H9 (cell line): ENCODE results near the gene RRP36. TPM values are rescaled to one million over a fixed set of nuclear protein-coding genes. Genes with fewer than 3 reads are reported as not detected.

ENCODE experiments used
- DNase-seq: peaks from one replicate; pipeline ENCODE4 v3.0.0-alpha.2; 2017
- H2AFZ ChIP-seq: one replicate; pipeline ENCODE4 v1.6.1; 2013; ENCODE audit warnings: mild to moderate bottlenecking, low read length, control low read depth, moderate library complexity
- H2AK5ac ChIP-seq: 2 replicates; pipeline ENCODE4 v1.6.1; 2013; ENCODE audit warnings: low read length, control low read depth, mixed read lengths; ENCODE audit not compliant: insufficient read length
- H2BK120ac ChIP-seq: one replicate; pipeline ENCODE4 v1.6.1; 2013; ENCODE audit warnings: low read depth, mild to moderate bottlenecking, low read length, control low read depth, inconsistent platforms; ENCODE audit not compliant: poor library complexity, severe bottlenecking
- H2BK12ac ChIP-seq: 2 replicates; pipeline ENCODE4 v1.6.1; 2013; ENCODE audit warnings: low read length, control low read depth, mixed read lengths, low read depth; ENCODE audit not compliant: insufficient read length
- H2BK15ac ChIP-seq: 2 replicates; pipeline ENCODE4 v1.6.1; 2013; ENCODE audit warnings: low read depth, low read length, control low read depth
- H2BK20ac ChIP-seq: one replicate; pipeline ENCODE4 v1.6.1; 2013; ENCODE audit warnings: low read depth, mild to moderate bottlenecking, low read length, control low read depth, inconsistent platforms; ENCODE audit not compliant: poor library complexity, severe bottlenecking
- H2BK5ac ChIP-seq: 2 replicates; pipeline ENCODE4 v1.6.1; 2013; ENCODE audit warnings: low read length, control low read depth, mixed read lengths; ENCODE audit not compliant: insufficient read length
- H3K14ac ChIP-seq: 2 replicates; pipeline ENCODE4 v1.6.1; 2013; ENCODE audit warnings: low read length, control low read depth; ENCODE audit not compliant: insufficient read depth
- H3K18ac ChIP-seq: 2 replicates; pipeline ENCODE4 v1.6.1; 2013; ENCODE audit warnings: low read depth, mild to moderate bottlenecking, mixed read lengths, low read length, control low read depth; ENCODE audit not compliant: insufficient read length
- H3K23ac ChIP-seq: 2 replicates; pipeline ENCODE4 v1.6.1; 2013; ENCODE audit warnings: low read length, control low read depth, mixed read lengths, low read depth; ENCODE audit not compliant: insufficient read length
- H3K23me2 ChIP-seq: 2 replicates; pipeline ENCODE4 v1.6.1; 2013; ENCODE audit warnings: low read depth, mild to moderate bottlenecking, mixed read lengths, low read length, control low read depth; ENCODE audit not compliant: insufficient read length, poor library complexity, severe bottlenecking
- H3K27ac ChIP-seq: 2 replicates; pipeline ENCODE4 v1.5.1; 2013; ENCODE audit warnings: low read length, control low read depth, mixed read lengths, low read depth; ENCODE audit not compliant: insufficient read length
- H3K27me3 ChIP-seq: 2 replicates; pipeline ENCODE4 v1.6.1; 2013; ENCODE audit warnings: low read length, control low read depth, inconsistent platforms; ENCODE audit not compliant: insufficient read depth
- H3K4ac ChIP-seq: 2 replicates; pipeline ENCODE4 v1.6.1; 2013; ENCODE audit warnings: low read depth, mild to moderate bottlenecking, control low read depth, inconsistent platforms, low read length, moderate library complexity
- H3K4me1 ChIP-seq: 2 replicates; pipeline ENCODE4 v1.6.1; 2013; ENCODE audit warnings: low read length, control low read depth, inconsistent platforms; ENCODE audit not compliant: insufficient read depth
- H3K4me2 ChIP-seq: 2 replicates; pipeline ENCODE4 v1.6.1; 2013; ENCODE audit warnings: low read length, control low read depth, mixed read lengths; ENCODE audit not compliant: insufficient read length, insufficient read depth
- H3K56ac ChIP-seq: 2 replicates; pipeline ENCODE4 v1.6.1; 2013; ENCODE audit warnings: low read depth, mild to moderate bottlenecking, mixed read lengths, low read length, control low read depth; ENCODE audit not compliant: insufficient read length
- H3K79me1 ChIP-seq: 2 replicates; pipeline ENCODE4 v1.6.1; 2013; ENCODE audit warnings: low read depth, mild to moderate bottlenecking, moderate library complexity, low read length, control low read depth, inconsistent platforms; ENCODE audit not compliant: insufficient read depth, poor library complexity, severe bottlenecking
- H3K79me2 ChIP-seq: 2 replicates; pipeline ENCODE4 v1.6.1; 2013; ENCODE audit warnings: low read length, control low read depth, inconsistent platforms; ENCODE audit not compliant: insufficient read depth
- H3K9ac ChIP-seq: 2 replicates; pipeline ENCODE4 v1.6.1; 2013; ENCODE audit warnings: low read length, control low read depth, mixed read lengths; ENCODE audit not compliant: insufficient read length; ENCODE audit errors: extremely low read depth
- H3K9me3 ChIP-seq: one replicate; pipeline ENCODE4 v1.6.1; 2013; ENCODE audit warnings: low read depth, low read length, inconsistent platforms; ENCODE audit not compliant: control insufficient read depth
- H3T11ph ChIP-seq: one replicate; pipeline ENCODE4 v1.6.1; 2013; ENCODE audit warnings: mild to moderate bottlenecking, low read length, control low read depth, inconsistent platforms
- H4K20me1 ChIP-seq: one replicate; pipeline ENCODE4 v1.6.1; 2013; ENCODE audit not compliant: control insufficient read depth, insufficient read length, insufficient read depth
- H4K5ac ChIP-seq: 2 replicates; pipeline ENCODE4 v1.6.1; 2013; ENCODE audit warnings: low read depth, mild to moderate bottlenecking, mixed read lengths, low read length, control low read depth; ENCODE audit not compliant: insufficient read length
- H4K8ac ChIP-seq: replicated peaks from 2 replicates; pipeline ENCODE4 v1.6.1; 2013; ENCODE audit warnings: low read length, control low read depth, mixed read lengths, low read depth; ENCODE audit not compliant: insufficient read length
- H4K91ac ChIP-seq: 2 replicates; pipeline ENCODE4 v1.6.1; 2013; ENCODE audit warnings: low read depth, mild to moderate bottlenecking, moderate library complexity, mixed read lengths, low read length, control low read depth; ENCODE audit not compliant: insufficient read length
- H3K27ac Mint-ChIP-seq, 3 experiments: 2 replicates in 2 of 3; 3 replicates in 1 of 3; pipeline ENCODE4 v1.8.0; 2020 to 2021; ENCODE audit warnings: mixed read lengths in 3 of 3, mild to moderate bottlenecking in 1 of 3, moderate library complexity in 1 of 3
- H3K27me3 Mint-ChIP-seq: 2 replicates; pipeline ENCODE4 v1.8.0; 2021; ENCODE audit warnings: low read depth, mild to moderate bottlenecking, moderate library complexity, mixed read lengths
- H3K36me3 Mint-ChIP-seq, 3 experiments: 2 replicates in 2 of 3; 3 replicates in 1 of 3; pipeline ENCODE4 v1.8.0; 2020 to 2021; ENCODE audit warnings: low read depth in 3 of 3, mixed read lengths in 3 of 3; ENCODE audit not compliant: insufficient read depth in 1 of 3
- H3K4me1 Mint-ChIP-seq, 2 experiments: 2 replicates each; pipeline ENCODE4 v1.8.0; 2020; ENCODE audit warnings: mixed read lengths in 2 of 2
- H3K4me3 Mint-ChIP-seq, 2 experiments: 2 replicates in 1 of 2; 3 replicates in 1 of 2; pipeline ENCODE4 v1.8.0; 2020 to 2021; ENCODE audit warnings: mild to moderate bottlenecking in 2 of 2, mixed read lengths in 2 of 2, moderate library complexity in 1 of 2
- H3K9me3 Mint-ChIP-seq, 2 experiments: 2 replicates in 1 of 2; 3 replicates in 1 of 2; pipeline ENCODE4 v1.8.0; 2020; ENCODE audit warnings: mild to moderate bottlenecking in 2 of 2, mixed read lengths in 2 of 2, moderate library complexity in 1 of 2
- WGBS: extraction: QIAGEN DNeasy Blood & Tissue Kit; methylation state at CpG from one replicate; pipeline ENCODE4 v1.1.7; 2013; ENCODE audit warnings: missing lambda C conversion rate, low lambda C conversion rate, mixed read lengths; ENCODE audit not compliant: insufficient read length; ENCODE audit errors: extremely low coverage; 5-methylcytosine and 5-hydroxymethylcytosine counted together
- total RNA-seq: library from RNA; stranded (reverse); gene quantifications from 2 replicates; pipeline ENCODE4 v1.2.1, GENCODE V29; 2021
- TF ChIP-seq, protein P1 (sequence below): fragments of 200-600 bp; sonication (generic); conservative IDR thresholded peaks from 3 replicates; pipeline ENCODE4 v1.8.0; 2021; ENCODE audit warnings: antibody characterized with exemption, mild to moderate bottlenecking

RRP36 gene
- total RNA-seq, 1 experiment from 2014 or later, result 117 TPM

DNA sequence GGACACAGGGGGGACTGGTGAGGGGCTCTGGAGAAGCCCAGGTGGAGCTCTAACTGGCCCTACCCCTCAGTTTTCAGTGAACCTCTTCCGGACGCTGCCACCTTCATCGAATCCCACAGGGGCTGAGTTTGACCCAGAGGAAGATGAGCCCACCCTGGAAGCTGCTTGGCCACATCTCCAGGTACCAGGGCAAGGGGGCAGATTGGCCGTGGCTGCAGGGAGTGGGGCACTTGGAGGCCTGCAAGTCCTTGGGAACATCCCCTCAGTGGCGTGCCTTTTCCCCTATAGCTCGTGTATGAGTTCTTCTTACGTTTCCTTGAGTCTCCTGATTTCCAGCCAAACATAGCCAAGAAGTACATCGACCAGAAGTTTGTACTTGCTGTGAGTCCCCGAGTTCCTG lies 14.3 kb upstream of the RRP36 start:
- H3K9me3 ChIP-seq, result no peaks in the 10 kb centered on the region
- H3T11ph ChIP-seq, result no peak overlapping the region
- TF ChIP-seq, protein P1, sequence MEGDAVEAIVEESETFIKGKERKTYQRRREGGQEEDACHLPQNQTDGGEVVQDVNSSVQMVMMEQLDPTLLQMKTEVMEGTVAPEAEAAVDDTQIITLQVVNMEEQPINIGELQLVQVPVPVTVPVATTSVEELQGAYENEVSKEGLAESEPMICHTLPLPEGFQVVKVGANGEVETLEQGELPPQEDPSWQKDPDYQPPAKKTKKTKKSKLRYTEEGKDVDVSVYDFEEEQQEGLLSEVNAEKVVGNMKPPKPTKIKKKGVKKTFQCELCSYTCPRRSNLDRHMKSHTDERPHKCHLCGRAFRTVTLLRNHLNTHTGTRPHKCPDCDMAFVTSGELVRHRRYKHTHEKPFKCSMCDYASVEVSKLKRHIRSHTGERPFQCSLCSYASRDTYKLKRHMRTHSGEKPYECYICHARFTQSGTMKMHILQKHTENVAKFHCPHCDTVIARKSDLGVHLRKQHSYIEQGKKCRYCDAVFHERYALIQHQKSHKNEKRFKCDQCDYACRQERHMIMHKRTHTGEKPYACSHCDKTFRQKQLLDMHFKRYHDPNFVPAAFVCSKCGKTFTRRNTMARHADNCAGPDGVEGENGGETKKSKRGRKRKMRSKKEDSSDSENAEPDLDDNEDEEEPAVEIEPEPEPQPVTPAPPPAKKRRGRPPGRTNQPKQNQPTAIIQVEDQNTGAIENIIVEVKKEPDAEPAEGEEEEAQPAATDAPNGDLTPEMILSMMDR, result no peak
- no peaks in the 10 kb centered on the region for H3K23me2 ChIP-seq
- peaks cover 2% of the 10 kb centered on the region; the same call in 1 of the 2 replicates for H3K79me2 ChIP-seq
- no peak overlapping the region for H3K56ac ChIP-seq
- no peaks in the 10 kb centered on the region for H3K27me3 Mint-ChIP-seq
- H2BK120ac ChIP-seq, result no peak overlapping the region
- H2AK5ac ChIP-seq, result no peak overlapping the region
- H3K36me3 Mint-ChIP-seq, result peaks cover 25 to 72% (median 65%) of the 10 kb centered on the region in 3 experiments; a peak in 6 of 7 replicates
- no peak overlapping the region for H3K4me3 Mint-ChIP-seq
- no peak overlapping the region for H3K14ac ChIP-seq
- no peak overlapping the region for H4K5ac ChIP-seq
- no peak overlapping the region for H3K4me2 ChIP-seq
- H3K18ac ChIP-seq, result no peak overlapping the region
- peaks cover 7 to 10% of the 10 kb centered on the region in 2 experiments for H3K4me1 Mint-ChIP-seq
- H2BK12ac ChIP-seq, result no peak overlapping the region
- H3K9ac ChIP-seq, result no peak overlapping the region
- H2BK15ac ChIP-seq, result no peak overlapping the region
- no peaks in the 10 kb centered on the region for H3K79me1 ChIP-seq
- H3K4ac ChIP-seq, result no peak overlapping the region
- H3K27me3 ChIP-seq, result no peaks in the 10 kb centered on the region
- no peaks in the 10 kb centered on the region for H3K4me1 ChIP-seq
- no peak overlapping the region for H3K27ac Mint-ChIP-seq
- DNase-seq, result no peak
- H3K23ac ChIP-seq, result no peak overlapping the region
- WGBS, result no CpG with 5 or more reads among the region's 9 CpGs
- H3K27ac ChIP-seq, result no peak overlapping the region
- H4K91ac ChIP-seq, result no peak overlapping the region
- H4K8ac ChIP-seq, result no peak overlapping the region
- no peak overlapping the region for H2AFZ ChIP-seq
- no peak overlapping the region for H2BK20ac ChIP-seq
- H2BK5ac ChIP-seq, result no peak overlapping the region
- no peaks in the 10 kb centered on the region for H4K20me1 ChIP-seq
- H3K9me3 Mint-ChIP-seq, result no peaks in the 10 kb centered on the region
